SK-N-SH (cell line): ENCODE data around the gene CAMK2N2. TPM values are rescaled to one million over a fixed set of nuclear protein-coding genes. Genes with fewer than 3 reads are reported as not detected.

Source experiments
- CTCF ChIA-PET: fragments of 300-600, 350-600 bp; formaldehyde crosslinking; extraction: SDS; loops from one replicate; lab custom pipeline; 2021; lab: Yijun Ruan, JAX
- POLR2A ChIA-PET: fragments of 350-600 bp; sonication (Branson Sonifier 250); formaldehyde crosslinking; extraction: SDS; loops from one replicate; lab custom pipeline; 2020; ENCODE audit warnings: antibody characterized with exemption, inconsistent platforms; lab: Yijun Ruan, JAX
- DNase-seq: peaks from one replicate; pipeline ENCODE4 v3.0.0; 2012
- H2AFZ ChIP-seq: fragments of 200-600 bp; sonication (generic); 2 replicates; pipeline ENCODE4 v1.8.1; 2016; ENCODE audit warnings: antibody characterized with exemption, mild to moderate bottlenecking, low read depth
- H3F3A ChIP-seq: fragments of 200-600 bp; sonication (generic); replicated peaks from 2 replicates; pipeline ENCODE3; 2016; ENCODE audit warnings: antibody characterized with exemption, mild to moderate bottlenecking; ENCODE audit not compliant: insufficient read depth
- H3K27ac ChIP-seq, 2 experiments: fragments of 200-500 bp in 1 of 2; fragments of 200-600 bp in 1 of 2; sonication (Bioruptor generic) in 1 of 2; sonication (generic), shearing (Covaris generic) in 1 of 2; 2 replicates each; pipeline versions ENCODE4 v1.5.1 to v1.6.1; 2014 to 2016; ENCODE audit warnings: low read depth in 2 of 2, inconsistent platforms in 1 of 2, low read length in 1 of 2, mild to moderate bottlenecking in 1 of 2, mixed read lengths in 1 of 2
- H3K27me3 ChIP-seq: fragments of 200-600 bp; sonication (generic), shearing (Covaris generic); 2 replicates; pipeline ENCODE4 v1.6.1; 2016; ENCODE audit warnings: mixed run types; ENCODE audit not compliant: insufficient read depth
- H3K36me3 ChIP-seq, 2 experiments: fragments of 200-500 bp in 1 of 2; fragments of 200-600 bp in 1 of 2; sonication (Bioruptor generic) in 1 of 2; sonication (generic) in 1 of 2; replicated peaks in 1 of 2; 2 replicates each; pipeline versions ENCODE3 to v1.5.1; 2014 to 2016; ENCODE audit warnings: low read length in 1 of 2, mild to moderate bottlenecking in 1 of 2; ENCODE audit not compliant: insufficient read depth in 2 of 2, control insufficient read depth in 1 of 2
- H3K4me1 ChIP-seq, 2 experiments: fragments of 200-500 bp in 1 of 2; fragments of 200-600 bp in 1 of 2; sonication (Bioruptor generic) in 1 of 2; sonication (generic), shearing (Covaris generic) in 1 of 2; 2 replicates each; pipeline versions ENCODE4 v1.5.1 to v1.6.1; 2014 to 2016; ENCODE audit warnings: low read depth in 1 of 2, low read length in 1 of 2, mixed run types in 1 of 2; ENCODE audit not compliant: insufficient read depth in 2 of 2, control insufficient read depth in 1 of 2
- H3K4me2 ChIP-seq: fragments of 200-600 bp; sonication (generic), shearing (Covaris generic); 2 replicates; pipeline ENCODE4 v1.6.1; 2017; ENCODE audit warnings: mixed run types
- H3K4me3 ChIP-seq, 2 experiments: fragments of 200-500 bp in 1 of 2; fragments of 200-600 bp in 1 of 2; sonication (Bioruptor generic) in 1 of 2; sonication (generic), shearing (Covaris generic) in 1 of 2; 2 replicates each; pipeline versions ENCODE4 v1.5.1 to v1.8.1; 2014 to 2016; ENCODE audit warnings: low read depth in 2 of 2, inconsistent platforms in 1 of 2, low read length in 1 of 2, mild to moderate bottlenecking in 1 of 2, mixed read lengths in 1 of 2, moderate library complexity in 1 of 2
- H3K79me2 ChIP-seq: fragments of 200-600 bp; sonication (generic); 2 replicates; pipeline ENCODE4 v1.8.1; 2017; ENCODE audit warnings: mild to moderate bottlenecking; ENCODE audit not compliant: insufficient read depth
- H3K9ac ChIP-seq: fragments of 200-600 bp; sonication (generic); 2 replicates; pipeline ENCODE4 v1.6.1; 2017; ENCODE audit warnings: mixed run types
- H3K9me2 ChIP-seq: fragments of 200-600 bp; sonication (generic); 2 replicates; pipeline ENCODE4 v1.6.1; 2017; ENCODE audit warnings: mixed run types
- H3K9me3 ChIP-seq: fragments of 200-600 bp; sonication (generic); 2 replicates; pipeline ENCODE4 v1.6.1; 2017; ENCODE audit warnings: mixed run types, mild to moderate bottlenecking, moderate library complexity
- H4K20me1 ChIP-seq: fragments of 200-600 bp; sonication (generic); 2 replicates; pipeline ENCODE4 v1.6.1; 2017; ENCODE audit warnings: mild to moderate bottlenecking, mixed run types; ENCODE audit not compliant: insufficient read depth
- CTCF ChIP-seq: fragments of 200-600 bp; sonication (generic); IDR thresholded peaks from 2 replicates; pipeline ENCODE4 v1.6.1; 2017; ENCODE audit warnings: antibody characterized with exemption, mild to moderate bottlenecking, moderate library complexity
- ELF1 ChIP-seq: IDR thresholded peaks from 2 replicates; pipeline ENCODE4 v1.4.0; 2012
- EZH2phosphoT487 ChIP-seq: fragments of 200-600 bp; sonication (generic); IDR thresholded peaks from 2 replicates; pipeline ENCODE4 v1.6.1; 2017; ENCODE audit warnings: low read depth, mixed run types, mild to moderate bottlenecking, antibody characterized with exemption, moderate library complexity, borderline replicate concordance
- FOSL2 ChIP-seq: IDR thresholded peaks from 2 replicates; pipeline ENCODE4 v1.4.0; 2012; ENCODE audit warnings: low read depth, mild to moderate bottlenecking, moderate library complexity, borderline replicate concordance
- FOXJ3 ChIP-seq: sonication (generic); formaldehyde crosslinking; IDR thresholded peaks from 2 replicates; pipeline ENCODE4 v1.5.1; 2020; ENCODE audit warnings: mild to moderate bottlenecking, missing genetic modification reagents
- FOXM1 ChIP-seq: IDR thresholded peaks from 2 replicates; pipeline ENCODE4 v1.4.0; 2012; ENCODE audit warnings: low read depth, mild to moderate bottlenecking
- GABPA ChIP-seq: IDR thresholded peaks from 2 replicates; pipeline ENCODE4 v1.4.0; 2012; ENCODE audit warnings: low read depth, mild to moderate bottlenecking
- MAX ChIP-seq: IDR thresholded peaks from 2 replicates; pipeline ENCODE4 v1.4.0; 2012; ENCODE audit warnings: low read depth
- NFIC ChIP-seq: IDR thresholded peaks from 2 replicates; pipeline ENCODE4 v1.4.0; 2012; ENCODE audit warnings: borderline replicate concordance
- NRF1 ChIP-seq: IDR thresholded peaks from 2 replicates; pipeline ENCODE4 v1.6.1; 2012; ENCODE audit warnings: low read depth, mild to moderate bottlenecking, low read length
- POLR2AphosphoS5 ChIP-seq: IDR thresholded peaks from 2 replicates; pipeline ENCODE4 v1.6.1; 2012; ENCODE audit warnings: low read depth, low read length
- RFX5 ChIP-seq: IDR thresholded peaks from 2 replicates; pipeline ENCODE4 v1.6.1; 2012; ENCODE audit warnings: mild to moderate bottlenecking, improper control_type of control experiment, low read length
- SIN3A ChIP-seq: IDR thresholded peaks from 2 replicates; pipeline ENCODE4 v1.6.1; 2012; ENCODE audit warnings: low read depth, mild to moderate bottlenecking, low read length, moderate library complexity, borderline replicate concordance
- TEAD4 ChIP-seq: IDR thresholded peaks from 2 replicates; pipeline ENCODE4 v1.4.0; 2012; ENCODE audit warnings: mild to moderate bottlenecking, borderline replicate concordance; ENCODE audit not compliant: insufficient read depth
- USF1 ChIP-seq: IDR thresholded peaks from 2 replicates; pipeline ENCODE4 v1.4.0; 2012; ENCODE audit warnings: low read depth, borderline replicate concordance
- WGBS: methylation state at CpG from one replicate; pipeline ENCODE4 v1.1.6; 2017; ENCODE audit warnings: low lambda C conversion rate; 5-methylcytosine and 5-hydroxymethylcytosine counted together
- polyA plus RNA-seq, 3 experiments: library from polyadenylated mRNA; depleted of rRNA; stranded (reverse); fragments of >200 nt; gene quantifications; 2 replicates each; pipeline ENCODE4 v1.2.3, GENCODE V29; 2012

The CAMK2N2 gene
- polyA plus RNA-seq, 1 of the 3 experiments (the other 2 are of a cell fraction), result 2.2 TPM

- Histone ChIP-seq H4K20me1 (no peaks in the 10 kb centered on the region), H2AFZ (no peak overlapping the region), H3K4me3 (peak overlapping the region in 1 of 2 experiments; percentile 50; a peak in 2 of 4 replicates), H3K79me2 (no peaks in the 10 kb centered on the region), H3K4me2 (no peak overlapping the region), H3K27ac (no peak overlapping the region), H3K27me3 (peaks cover 27% of the 10 kb centered on the region), H3K36me3 (no peaks in the 10 kb centered on the region), H3K9ac (no peak overlapping the region), H3K9me3 (no peaks in the 10 kb centered on the region), H3F3A (no peaks in the 10 kb centered on the region), H3K9me2 (no peaks in the 10 kb centered on the region), H3K4me1 (peaks cover 0 to 28% of the 10 kb centered on the region in 2 experiments; a peak in 2 of 4 replicates)
- POLR2A ChIA-PET, result interaction anchor here (0.6 to 1.0 kb wide), 2 partner anchors 43 to 347 kb away, joined by 3 read pairs; no protein-coding TSS in a partner anchor
- peak; percentile 63 for DNase-seq
- WGBS, result 84% methylated on average over 8 of the region's 79 CpGs
- CTCF ChIA-PET, result interaction anchor here (0.8 to 5.9 kb wide), 11 partner anchors 11 to 335 kb away, joined by 3 to 61 read pairs (median 8); partner anchors contain the start of genes ALG3 and EEF1AKMT4
- TF ChIP-seq FOSL2 (no peak), CTCF (no peak), NRF1 (no peak), TEAD4 (no peak), SIN3A (no peak), EZH2phosphoT487 (no peak), RFX5 (no peak), GABPA (no peak), ELF1 (no peak), POLR2AphosphoS5 (no peak), NFIC (no peak), USF1 (no peak), FOXJ3 (CRISPR knock-in tag) (no peak), MAX (no peak), FOXM1 (no peak)
Observed at GRCh38 chr3:184230603-184231528, 30.5 kb downstream of the CAMK2N2 start.
